HepG2 (cell line): ENCODE data around the gene MARVELD3. TPM values are rescaled to one million over a fixed set of nuclear protein-coding genes. Genes with fewer than 3 reads are reported as not detected.
A peak's percentile ranks its signal among the peaks of the same experiment; 100 is the strongest.

Source experiments
- ARNTL ChIP-seq: sonication (generic); formaldehyde crosslinking; IDR thresholded peaks from 2 replicates; pipeline ENCODE4 v1.4.0; 2020; ENCODE audit warnings: mild to moderate bottlenecking, missing genetic modification reagents
- ATRX ChIP-seq: sonication (generic); formaldehyde crosslinking; IDR thresholded peaks from 2 replicates; pipeline ENCODE4 v1.4.0; 2020; ENCODE audit warnings: missing genetic modification reagents, borderline replicate concordance
- CEBPG ChIP-seq: IDR thresholded peaks from 2 replicates; pipeline ENCODE4 v1.6.1; 2016
- ERF ChIP-seq: IDR thresholded peaks from 2 replicates; pipeline ENCODE4 v1.6.1; 2018; ENCODE audit warnings: missing biosample characterization, missing genetic modification reagents
- FOSL2 ChIP-seq: sonication (generic); formaldehyde crosslinking; IDR thresholded peaks from 2 replicates; pipeline ENCODE4 v1.4.0; 2020; ENCODE audit warnings: missing genetic modification reagents
- GFI1 ChIP-seq: sonication (generic); formaldehyde crosslinking; IDR thresholded peaks from 2 replicates; pipeline ENCODE4 v1.5.0; 2020; ENCODE audit warnings: missing genetic modification reagents, mild to moderate bottlenecking, borderline replicate concordance
- NAIF1 ChIP-seq: sonication (generic); formaldehyde crosslinking; IDR thresholded peaks from 2 replicates; pipeline ENCODE4 v1.5.0; 2020; ENCODE audit warnings: mild to moderate bottlenecking, missing genetic modification reagents, borderline replicate concordance
- NR2F2 ChIP-seq: IDR thresholded peaks from 2 replicates; pipeline ENCODE4 v1.6.1; 2012; ENCODE audit warnings: low read depth, inconsistent platforms, borderline replicate concordance
- NR2F6 ChIP-seq, 2 experiments: IDR thresholded peaks; 2 replicates each; pipeline ENCODE4 v1.6.1; 2016; ENCODE audit warnings: antibody characterized with exemption in 1 of 2, mild to moderate bottlenecking in 1 of 2
- SAFB2 ChIP-seq: sonication (generic); formaldehyde crosslinking; IDR thresholded peaks from 2 replicates; pipeline ENCODE4 v1.5.1; 2020; ENCODE audit warnings: missing genetic modification reagents, low read depth, mild to moderate bottlenecking, borderline replicate concordance
- ZNF580 ChIP-seq: IDR thresholded peaks from 2 replicates; pipeline ENCODE4 v1.6.1; 2016; ENCODE audit warnings: low read depth, borderline replicate concordance
- ZNF609 ChIP-seq: sonication (generic); formaldehyde crosslinking; IDR thresholded peaks from 2 replicates; pipeline ENCODE4 v1.4.0; 2020; ENCODE audit warnings: mild to moderate bottlenecking, missing genetic modification reagents, borderline replicate concordance
- ZNF780A ChIP-seq: sonication (generic); formaldehyde crosslinking; IDR thresholded peaks from 2 replicates; pipeline ENCODE4 v1.8.0; 2022; ENCODE audit warnings: mild to moderate bottlenecking, missing genetic modification reagents, moderate library complexity
- ZNF781 ChIP-seq: sonication (generic); formaldehyde crosslinking; IDR thresholded peaks from 2 replicates; pipeline ENCODE4 v1.5.1; 2020; ENCODE audit warnings: borderline replicate concordance, mild to moderate bottlenecking, missing genetic modification reagents; ENCODE audit errors: not compliant biosample characterization
- polyA plus RNA-seq, 8 experiments: library from polyadenylated mRNA; depleted of rRNA in 3 of 8; stranded (reverse) in 7 of 8; unstranded in 1 of 8; fragments of >200 nt; fragmentation: Illumina TruSeq in 4 of 8; extraction: Trizol in 4 of 8; gene quantifications; 2 replicates each; pipeline versions ENCODE4 v1.2.1 to v1.2.3, GENCODE V29; 2011 to 2016; ENCODE audit warnings: low read depth in 4 of 8, missing spikeins in 1 of 8, mixed read lengths in 1 of 8; ENCODE audit not compliant: insufficient read depth in 1 of 8
- total RNA-seq, 5 experiments: library from RNA; depleted of rRNA; stranded (reverse); fragments of >200 nt; fragmentation: Illumina TruSeq; extraction: Trizol; gene quantifications; 2 replicates each; pipeline ENCODE4 v1.2.3, GENCODE V29; 2016; ENCODE audit warnings: low read depth in 1 of 5
- TF ChIP-seq, protein P1 (sequence below): IDR thresholded peaks from 2 replicates; pipeline ENCODE4 v1.6.1; 2016; ENCODE audit warnings: missing genetic modification reagents, missing compliant biosample characterization
- TF ChIP-seq, protein P2 (sequence below): sonication (generic); formaldehyde crosslinking; IDR thresholded peaks from 2 replicates; pipeline ENCODE4 v1.4.0; 2020; ENCODE audit warnings: mild to moderate bottlenecking, missing genetic modification reagents

The MARVELD3 gene
- total and polyA plus RNA-seq, 2 of the 13 experiments (the other 11 are each of a cell fraction or from before 2014, with no cell fraction given), result 4.8 to 5.6 TPM

- TF ChIP-seq ZNF609 (CRISPR knock-in tag) (no peak), ARNTL (peak; percentile 60; the same call in 1 of the 2 replicates), ZNF780A (CRISPR knock-in tag) (0 out of 2 replicates have a peak, but pooled peaks have one; percentile 46), CEBPG (no peak), ZNF580 (CRISPR knock-in tag) (no peak), NR2F2 (0 out of 2 replicates have a peak, but pooled peaks have one; percentile 20), GFI1 (CRISPR knock-in tag) (no peak), ATRX (no peak), NR2F6 (IDR thresholded peaks at IDR 0.05) (no peak), NR2F6 (CRISPR knock-in tag; IDR thresholded peaks at IDR 0.05) (no peak), FOSL2 (CRISPR knock-in tag) (peak; percentile 42), NAIF1 (no peak), ERF (CRISPR knock-in tag) (no peak), SAFB2 (CRISPR knock-in tag) (no peak), ZNF781 (no peak)
- TF ChIP-seq, protein P1, sequence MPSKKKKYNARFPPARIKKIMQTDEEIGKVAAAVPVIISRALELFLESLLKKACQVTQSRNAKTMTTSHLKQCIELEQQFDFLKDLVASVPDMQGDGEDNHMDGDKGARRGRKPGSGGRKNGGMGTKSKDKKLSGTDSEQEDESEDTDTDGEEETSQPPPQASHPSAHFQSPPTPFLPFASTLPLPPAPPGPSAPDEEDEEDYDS (CRISPR knock-in tag), result 0 out of 2 replicates have a peak, but pooled peaks have one; percentile 24
- TF ChIP-seq, protein P2, sequence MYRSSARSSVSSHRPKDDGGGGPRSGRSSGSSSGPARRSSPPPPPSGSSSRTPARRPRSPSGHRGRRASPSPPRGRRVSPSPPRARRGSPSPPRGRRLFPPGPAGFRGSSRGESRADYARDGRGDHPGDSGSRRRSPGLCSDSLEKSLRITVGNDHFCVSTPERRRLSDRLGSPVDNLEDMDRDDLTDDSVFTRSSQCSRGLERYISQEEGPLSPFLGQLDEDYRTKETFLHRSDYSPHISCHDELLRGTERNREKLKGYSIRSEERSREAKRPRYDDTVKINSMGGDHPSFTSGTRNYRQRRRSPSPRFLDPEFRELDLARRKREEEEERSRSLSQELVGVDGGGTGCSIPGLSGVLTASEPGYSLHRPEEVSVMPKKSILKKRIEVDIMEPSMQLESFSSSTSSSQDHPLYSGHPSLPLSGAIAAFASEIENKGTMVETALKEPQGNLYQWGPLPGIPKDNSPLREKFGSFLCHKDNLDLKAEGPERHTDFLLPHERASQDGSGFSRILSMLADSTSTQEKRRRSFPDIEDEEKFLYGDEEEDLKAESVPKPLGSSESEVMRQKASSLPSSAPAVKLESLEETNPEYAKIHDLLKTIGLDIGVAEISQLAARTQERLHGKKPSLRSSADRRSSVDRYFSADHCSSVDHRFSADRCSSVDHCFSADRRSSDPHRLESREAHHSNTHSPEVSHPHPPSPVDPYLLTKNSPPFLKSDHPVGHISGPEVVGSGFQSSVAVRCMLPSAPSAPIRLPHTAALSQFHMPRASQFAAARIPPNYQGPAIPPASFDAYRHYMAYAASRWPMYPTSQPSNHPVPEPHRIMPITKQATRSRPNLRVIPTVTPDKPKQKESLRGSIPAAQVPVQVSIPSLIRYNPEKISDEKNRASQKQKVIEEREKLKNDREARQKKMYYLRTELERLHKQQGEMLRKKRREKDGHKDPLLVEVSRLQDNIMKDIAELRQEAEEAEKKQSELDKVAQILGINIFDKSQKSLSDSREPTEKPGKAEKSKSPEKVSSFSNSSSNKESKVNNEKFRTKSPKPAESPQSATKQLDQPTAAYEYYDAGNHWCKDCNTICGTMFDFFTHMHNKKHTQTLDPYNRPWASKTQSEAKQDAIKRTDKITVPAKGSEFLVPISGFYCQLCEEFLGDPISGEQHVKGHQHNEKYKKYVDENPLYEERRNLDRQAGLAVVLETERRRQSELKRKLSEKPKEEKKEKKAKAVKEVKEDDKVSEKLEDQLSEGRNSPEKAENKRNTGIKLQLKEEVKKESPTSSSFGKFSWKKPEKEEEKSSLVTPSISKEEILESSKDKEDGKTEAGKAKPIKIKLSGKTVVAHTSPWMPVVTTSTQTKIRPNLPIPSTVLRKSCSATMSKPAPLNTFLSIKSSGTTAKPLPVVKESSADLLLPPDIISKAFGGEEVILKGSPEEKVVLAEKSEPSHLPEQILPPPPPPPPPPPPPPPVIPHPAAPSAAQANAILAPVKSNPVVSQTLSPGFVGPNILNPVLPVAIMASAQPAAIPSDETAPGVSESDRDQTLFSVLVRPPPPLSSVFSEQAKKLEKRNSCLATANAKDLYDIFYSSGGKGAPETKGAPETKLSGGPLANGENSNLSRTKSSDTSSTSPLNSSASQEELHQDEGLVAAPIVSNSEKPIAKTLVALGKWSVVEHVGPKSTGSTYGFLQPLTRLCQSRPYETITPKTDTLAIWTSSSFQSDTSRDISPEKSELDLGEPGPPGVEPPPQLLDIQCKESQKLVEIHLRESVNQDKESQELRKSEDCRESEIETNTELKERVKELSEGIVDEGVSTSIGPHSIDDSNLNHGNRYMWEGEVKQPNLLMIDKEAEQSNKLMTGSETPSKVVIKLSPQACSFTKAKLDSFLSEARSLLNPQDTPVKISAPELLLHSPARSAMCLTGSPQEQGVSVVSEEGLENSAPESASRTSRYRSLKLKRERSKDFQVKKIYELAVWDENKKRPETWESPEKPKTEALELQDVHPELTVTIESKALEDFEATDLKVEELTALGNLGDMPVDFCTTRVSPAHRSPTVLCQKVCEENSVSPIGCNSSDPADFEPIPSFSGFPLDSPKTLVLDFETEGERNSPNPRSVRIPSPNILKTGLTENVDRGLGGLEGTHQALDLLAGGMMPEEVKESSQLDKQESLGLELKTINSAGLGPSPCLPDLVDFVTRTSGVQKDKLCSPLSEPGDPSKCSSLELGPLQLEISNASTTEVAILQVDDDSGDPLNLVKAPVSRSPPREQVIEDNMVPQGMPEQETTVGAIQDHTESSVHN, result no peak
Measured at GRCh38 chr16:71670537-71670936, 44.6 kb downstream of the MARVELD3 start (continued).
